Mucosa of rectum (tissue), 2 donors: ENCODE measurements around the gene SRBD1.

Experiments used
- H3K27ac ChIP-seq, 2 donors: one replicate each; pipeline ENCODE4 v1.7.0; 2013; ENCODE audit warnings: inconsistent platforms in 2 of 2, low read depth in 2 of 2, low read length in 2 of 2
- H3K27me3 ChIP-seq, 2 donors: one replicate each; pipeline ENCODE4 v1.7.0; 2013; ENCODE audit warnings: low read length in 2 of 2; ENCODE audit not compliant: control insufficient read depth in 2 of 2, insufficient read depth in 2 of 2
- H3K36me3 ChIP-seq, 2 donors: one replicate each; pipeline ENCODE4 v1.7.0; 2013; ENCODE audit warnings: low read length in 2 of 2; ENCODE audit not compliant: control insufficient read depth in 2 of 2, insufficient read depth in 2 of 2
- H3K4me1 ChIP-seq, 2 donors: one replicate each; pipeline ENCODE4 v1.7.0; 2013; ENCODE audit warnings: low read length in 2 of 2, mild to moderate bottlenecking in 1 of 2; ENCODE audit not compliant: control insufficient read depth in 2 of 2, insufficient read depth in 2 of 2
- H3K4me3 ChIP-seq, 2 donors: one replicate each; pipeline ENCODE4 v1.7.0; 2013; ENCODE audit warnings: low read length in 2 of 2
- H3K9ac ChIP-seq, 2 donors: one replicate each; pipeline ENCODE4 v1.7.0; 2013; ENCODE audit warnings: low read length in 2 of 2, low read depth in 1 of 2, mild to moderate bottlenecking in 1 of 2
- H3K9me3 ChIP-seq, 2 donors: one replicate each; pipeline ENCODE4 v1.7.0; 2013; ENCODE audit warnings: low read length in 2 of 2; ENCODE audit not compliant: control insufficient read depth in 2 of 2
- donor health status: healthy.
- donor health status: Normal muscosa, but diverticular disease.

SRBD1 gene

GRCh38 chr2:45390861-45391260 is 220.2 kb downstream of the SRBD1 start:
- no peak overlapping the region for H3K27ac ChIP-seq
- no peaks in the 10 kb centered on the region for H3K36me3 ChIP-seq
- H3K4me1 ChIP-seq, result no peaks in the 10 kb centered on the region
- no peaks in the 10 kb centered on the region for H3K27me3 ChIP-seq
- H3K9ac ChIP-seq, result no peak overlapping the region
- no peak overlapping the region for H3K4me3 ChIP-seq
- no peaks in the 10 kb centered on the region for H3K9me3 ChIP-seq

GRCh38 chr2:45390441-45390840 is 220.6 kb downstream of the SRBD1 start:
- Histone ChIP-seq H3K9ac (no peak overlapping the region), H3K36me3 (no peaks in the 10 kb centered on the region), H3K4me1 (no peaks in the 10 kb centered on the region), H3K27me3 (no peaks in the 10 kb centered on the region), H3K27ac (no peak overlapping the region), H3K9me3 (no peaks in the 10 kb centered on the region), H3K4me3 (no peak overlapping the region)

DNA sequence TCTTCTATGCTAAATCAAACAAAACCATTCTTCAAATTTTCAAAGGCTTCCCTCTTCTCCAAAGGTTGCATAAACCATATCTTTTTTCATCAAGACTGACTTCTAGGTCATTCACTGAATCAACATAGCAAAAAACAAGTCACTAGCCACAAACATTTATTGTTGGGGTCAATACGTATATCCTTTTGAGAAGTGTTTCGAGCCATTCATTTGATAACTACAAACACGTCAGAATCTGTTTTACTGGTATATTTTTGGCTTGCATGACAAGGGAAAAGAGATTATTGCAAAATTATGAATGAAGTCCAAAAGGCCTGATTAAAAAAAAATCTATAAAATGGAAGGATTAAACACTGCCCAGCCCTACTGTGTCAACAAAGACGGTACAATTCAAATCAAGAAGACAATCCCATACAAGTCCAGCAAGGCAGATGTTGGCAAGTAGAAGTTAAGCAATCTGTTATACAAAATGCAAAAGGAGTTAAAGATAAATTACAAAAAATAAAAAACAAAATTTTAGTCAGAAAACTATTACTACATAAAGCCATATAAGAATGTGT is 222.4 kb downstream of the SRBD1 start:
- Histone ChIP-seq H3K36me3 (no peaks in the 10 kb centered on the region), H3K9ac (no peak overlapping the region), H3K27me3 (no peaks in the 10 kb centered on the region), H3K9me3 (no peaks in the 10 kb centered on the region), H3K27ac (no peak overlapping the region), H3K4me1 (no peaks in the 10 kb centered on the region), H3K4me3 (no peak overlapping the region)

GRCh38 chr2:45382744-45383143 is 228.3 kb downstream of the SRBD1 start:
- Histone ChIP-seq H3K4me3 (no peak overlapping the region), H3K36me3 (no peaks in the 10 kb centered on the region), H3K4me1 (peaks cover 0 to 8% of the 10 kb centered on the region in 2 donors), H3K27me3 (no peaks in the 10 kb centered on the region), H3K9me3 (no peaks in the 10 kb centered on the region), H3K9ac (no peak overlapping the region), H3K27ac (no peak overlapping the region)

GRCh38 chr2:45380131-45380836 is 230.8 kb downstream of the SRBD1 start:
- no peak overlapping the region for H3K9ac ChIP-seq
- no peaks in the 10 kb centered on the region for H3K27me3 ChIP-seq

GRCh38 chr2:45379399-45380087 is 231.5 kb downstream of the SRBD1 start:
- Histone ChIP-seq H3K27ac (no peak overlapping the region), H3K4me1 (peaks cover 0 to 8% of the 10 kb centered on the region in 2 donors), H3K4me3 (no peak overlapping the region), H3K27me3 (no peaks in the 10 kb centered on the region), H3K9me3 (no peaks in the 10 kb centered on the region), H3K9ac (no peak overlapping the region), H3K36me3 (no peaks in the 10 kb centered on the region)

More at GRCh38 chr2:45380131-45380836, 230.8 kb downstream of the SRBD1 start:
- Histone ChIP-seq H3K4me1 (peaks cover 0 to 8% of the 10 kb centered on the region in 2 donors), H3K9me3 (no peaks in the 10 kb centered on the region), H3K27ac (no peak overlapping the region), H3K4me3 (no peak overlapping the region), H3K36me3 (no peaks in the 10 kb centered on the region)

DNA sequence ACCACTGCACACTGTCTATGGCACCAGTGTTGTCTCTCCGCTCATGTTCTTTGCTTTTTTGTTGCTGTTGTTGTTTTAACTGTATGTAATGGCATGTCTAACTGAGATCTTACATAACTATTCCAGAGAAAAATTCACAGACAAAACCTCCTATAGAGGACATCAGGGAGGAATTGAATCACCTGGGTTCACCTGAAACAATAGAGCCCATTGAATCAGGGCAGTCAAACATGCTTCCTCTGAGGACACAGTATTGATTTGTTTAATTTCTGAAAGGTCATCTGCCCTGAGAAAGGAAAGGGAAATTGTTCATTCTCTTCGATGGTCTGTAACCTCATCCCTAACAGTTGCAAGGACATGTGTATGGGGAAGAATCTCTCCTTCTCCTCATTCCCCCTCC is 237.5 kb downstream of the SRBD1 start:
- no peaks in the 10 kb centered on the region for H3K9me3 ChIP-seq
- H3K4me3 ChIP-seq, result no peak overlapping the region
- H3K36me3 ChIP-seq, result no peaks in the 10 kb centered on the region
- no peak overlapping the region for H3K27ac ChIP-seq
- H3K4me1 ChIP-seq, result no peaks in the 10 kb centered on the region
- no peak overlapping the region for H3K9ac ChIP-seq
- no peaks in the 10 kb centered on the region for H3K27me3 ChIP-seq

DNA sequence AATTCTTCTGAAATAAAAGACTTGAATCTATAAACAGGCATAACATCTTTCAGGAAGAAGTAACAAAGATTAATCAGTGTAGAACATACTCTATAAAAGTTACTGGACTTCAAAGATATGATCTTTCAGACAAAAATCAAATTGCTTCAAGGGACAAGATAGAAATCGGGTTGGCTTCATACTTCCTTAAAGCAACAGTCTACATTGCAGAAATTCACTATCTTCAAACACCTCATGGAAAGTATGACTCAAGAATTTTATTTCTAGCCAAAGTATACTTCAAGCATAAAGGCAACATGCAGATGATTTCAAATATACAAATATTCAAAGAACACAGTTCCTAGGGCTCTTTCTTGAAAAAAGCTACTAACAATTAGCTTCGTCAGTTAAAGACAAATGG is 240.7 kb downstream of the SRBD1 start:
- Histone ChIP-seq H3K36me3 (no peaks in the 10 kb centered on the region), H3K27ac (no peak overlapping the region), H3K4me1 (no peaks in the 10 kb centered on the region), H3K9me3 (no peaks in the 10 kb centered on the region), H3K27me3 (no peaks in the 10 kb centered on the region), H3K9ac (no peak overlapping the region), H3K4me3 (no peak overlapping the region)

DNA sequence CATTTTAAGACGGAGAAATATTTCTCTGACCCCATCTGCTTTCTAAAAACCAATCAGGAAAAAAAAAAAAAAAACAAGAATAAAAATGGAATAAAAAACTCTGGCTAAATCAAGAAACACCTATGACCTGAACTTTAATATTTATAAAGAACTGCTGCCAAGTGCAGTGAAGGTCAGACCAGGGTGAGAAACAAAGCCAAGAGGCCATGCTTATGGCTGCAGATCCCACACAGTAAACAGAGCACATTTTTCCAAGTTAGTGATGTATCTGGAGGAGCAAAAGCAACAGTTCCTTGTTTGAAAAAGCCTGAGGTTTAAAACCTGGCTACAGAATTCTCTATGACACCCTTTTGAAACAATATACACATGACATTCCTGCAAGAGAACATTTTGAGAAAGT is 242.3 kb downstream of the SRBD1 start:
- Histone ChIP-seq H3K9me3 (no peaks in the 10 kb centered on the region), H3K9ac (no peak overlapping the region), H3K36me3 (no peaks in the 10 kb centered on the region), H3K27me3 (no peaks in the 10 kb centered on the region), H3K4me3 (no peak overlapping the region), H3K27ac (no peak overlapping the region), H3K4me1 (no peaks in the 10 kb centered on the region)

DNA sequence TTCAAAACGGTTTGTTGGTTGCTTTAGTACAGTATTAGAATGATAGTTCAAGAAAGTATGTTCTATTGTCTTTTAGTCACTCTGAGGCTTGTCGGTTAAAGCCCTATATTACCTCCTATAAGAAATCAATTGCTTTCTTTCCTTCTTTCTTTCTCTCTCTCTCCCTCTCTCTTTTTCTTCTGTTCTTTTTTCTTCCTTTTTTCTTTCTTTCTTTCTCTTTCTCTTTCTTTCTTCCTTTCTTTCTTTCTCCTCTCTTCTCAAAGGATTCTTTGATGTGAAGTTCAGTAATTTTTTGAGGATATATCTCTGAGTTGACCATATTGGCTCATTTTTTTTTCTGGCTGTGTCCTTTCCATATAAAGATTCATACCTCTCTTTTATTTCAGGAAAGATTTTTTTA is 249.4 kb downstream of the SRBD1 start:
- Histone ChIP-seq H3K27me3 (no peaks in the 10 kb centered on the region), H3K4me1 (no peaks in the 10 kb centered on the region), H3K36me3 (no peaks in the 10 kb centered on the region), H3K9me3 (no peaks in the 10 kb centered on the region), H3K9ac (no peak overlapping the region), H3K27ac (no peak overlapping the region), H3K4me3 (no peak overlapping the region)
